Skeletal muscle tissue (tissue), 4 donors: ENCODE data around the gene SPIRE1. TPM values are rescaled to one million over a fixed set of nuclear protein-coding genes. Genes with fewer than 3 reads are reported as not detected.

Experiments used
- H3K27ac ChIP-seq: one replicate; pipeline ENCODE4 v1.7.0; 2013; ENCODE audit warnings: mild to moderate bottlenecking, low read depth, low read length, inconsistent platforms
- H3K27me3 ChIP-seq, 3 donors: one replicate each; pipeline ENCODE4 v1.7.0; 2013; ENCODE audit warnings: low read length in 3 of 3; ENCODE audit not compliant: control insufficient read depth in 3 of 3, insufficient read depth in 3 of 3
- H3K36me3 ChIP-seq, 3 donors: one replicate each; pipeline ENCODE4 v1.7.0; 2013; ENCODE audit warnings: low read length in 3 of 3; ENCODE audit not compliant: control insufficient read depth in 3 of 3, insufficient read depth in 3 of 3
- H3K4me1 ChIP-seq, 3 donors: one replicate each; pipeline ENCODE4 v1.7.0; 2013; ENCODE audit warnings: low read length in 3 of 3, mild to moderate bottlenecking in 3 of 3; ENCODE audit not compliant: control insufficient read depth in 3 of 3, insufficient read depth in 3 of 3
- H3K4me3 ChIP-seq, 3 donors: one replicate each; pipeline ENCODE4 v1.7.0; 2013; ENCODE audit warnings: low read length in 3 of 3
- H3K9ac ChIP-seq, 3 donors: one replicate each; pipeline ENCODE4 v1.7.0; 2013; ENCODE audit warnings: low read length in 3 of 3, mild to moderate bottlenecking in 3 of 3, moderate library complexity in 2 of 3, low read depth in 1 of 3
- H3K9me3 ChIP-seq, 3 donors: one replicate each; pipeline ENCODE4 v1.7.0; 2013; ENCODE audit warnings: low read length in 3 of 3; ENCODE audit not compliant: control insufficient read depth in 3 of 3
- total RNA-seq: library from RNA; depleted of rRNA; stranded (reverse); fragments of >200 nt; gene quantifications from one replicate; pipeline ENCODE4 v1.2.3, GENCODE V29; 2014
- donor health status: Osteomylitis.

SPIRE1 gene
- total RNA-seq, 1 donor from 2014 or later = 15.1 TPM

DNA sequence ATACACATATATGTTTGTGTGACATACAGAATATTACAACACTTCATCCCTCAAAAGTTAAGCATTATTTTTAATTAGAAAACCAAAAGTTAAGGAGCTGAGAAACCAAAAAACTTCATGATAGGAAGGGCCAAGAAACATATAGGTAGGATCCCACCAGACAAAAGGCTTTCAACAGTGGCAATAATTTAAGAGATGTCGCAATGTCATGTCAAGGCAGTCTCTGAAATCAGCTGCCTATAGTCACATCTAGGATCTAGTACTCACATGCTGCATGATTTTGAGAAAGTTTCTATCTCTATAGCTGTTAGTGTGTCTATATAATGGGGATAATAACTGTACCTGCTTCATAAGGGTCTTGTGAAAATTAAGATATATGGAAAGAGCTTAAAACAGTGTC is 72.7 kb downstream of the SPIRE1 start:
- Histone ChIP-seq H3K4me1 (no peaks in the 10 kb centered on the region), H3K9me3 (no peaks in the 10 kb centered on the region), H3K27ac (no peak overlapping the region), H3K27me3 (no peaks in the 10 kb centered on the region), H3K9ac (no peak overlapping the region), H3K4me3 (no peak overlapping the region), H3K36me3 (no peaks in the 10 kb centered on the region)

GRCh38 chr18:12580630-12581342 is 77.1 kb downstream of the SPIRE1 start:
- H3K36me3 ChIP-seq = no peaks in the 10 kb centered on the region
- no peaks in the 10 kb centered on the region for H3K27me3 ChIP-seq
- no peaks in the 10 kb centered on the region for H3K4me1 ChIP-seq
- no peak overlapping the region for H3K4me3 ChIP-seq
- H3K9ac ChIP-seq = no peak overlapping the region
- H3K27ac ChIP-seq = no peak overlapping the region
- H3K9me3 ChIP-seq = peaks cover 0 to 1% (median 0%) of the 10 kb centered on the region in 3 donors

DNA sequence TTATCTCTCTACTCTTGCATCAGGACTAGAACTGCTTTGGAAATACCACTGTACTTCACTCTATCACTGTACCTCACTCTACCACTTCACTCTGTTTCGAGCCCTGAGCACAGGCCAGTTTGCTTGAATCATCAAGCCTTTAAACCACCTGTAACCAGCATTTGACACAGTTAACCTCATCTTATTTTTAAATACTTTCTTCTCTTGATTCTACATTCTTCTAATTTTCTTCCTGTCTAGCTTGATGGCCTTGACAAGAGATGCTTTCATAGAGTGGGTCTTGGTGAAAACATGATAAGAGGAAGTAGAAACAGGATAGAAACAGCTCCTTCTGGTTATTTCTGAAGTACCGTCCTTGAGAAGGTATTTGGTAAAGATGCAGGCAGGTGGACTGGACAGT is 78.1 kb downstream of the SPIRE1 start:
- peaks cover 0 to 1% (median 0%) of the 10 kb centered on the region in 3 donors for H3K9me3 ChIP-seq
- no peak overlapping the region for H3K4me3 ChIP-seq
- H3K4me1 ChIP-seq = no peaks in the 10 kb centered on the region

DNA sequence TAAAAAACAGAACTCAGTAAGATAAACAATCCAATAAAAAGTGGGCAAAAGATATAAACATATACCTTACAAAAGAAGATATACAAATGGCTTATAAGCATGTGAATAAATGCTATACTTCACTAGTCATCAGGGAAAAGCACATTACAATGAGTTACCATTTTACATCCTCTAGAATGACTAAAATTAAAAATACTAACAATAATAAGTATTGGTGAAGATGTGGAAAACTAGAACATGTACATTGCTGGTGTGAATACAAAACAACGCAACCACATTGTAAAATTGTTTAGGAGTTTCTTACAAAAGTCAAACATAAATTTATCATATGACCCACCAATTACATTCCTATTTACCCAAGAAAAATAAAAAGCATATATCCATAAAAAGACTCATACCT is 80.1 kb downstream of the SPIRE1 start:
- Histone ChIP-seq H3K4me1 (no peaks in the 10 kb centered on the region), H3K4me3 (no peak overlapping the region), H3K27ac (no peak overlapping the region), H3K27me3 (no peaks in the 10 kb centered on the region), H3K9ac (no peak overlapping the region), H3K9me3 (peaks cover 0 to 1% (median 0%) of the 10 kb centered on the region in 3 donors), H3K36me3 (no peaks in the 10 kb centered on the region)

More for the DNA sequence above, 78.1 kb downstream of the SPIRE1 start:
- Histone ChIP-seq H3K27ac (no peak overlapping the region), H3K27me3 (no peaks in the 10 kb centered on the region), H3K9ac (no peak overlapping the region), H3K36me3 (no peaks in the 10 kb centered on the region)

- H3K27me3 ChIP-seq = no peaks in the 10 kb centered on the region
- H3K9me3 ChIP-seq = peaks cover 0 to 1% (median 0%) of the 10 kb centered on the region in 3 donors
- no peak overlapping the region for H3K4me3 ChIP-seq
- no peaks in the 10 kb centered on the region for H3K36me3 ChIP-seq
- H3K9ac ChIP-seq = no peak overlapping the region
- peaks cover 0 to 4% (median 4%) of the 10 kb centered on the region in 3 donors for H3K4me1 ChIP-seq
- no peak overlapping the region for H3K27ac ChIP-seq
Measured at GRCh38 chr18:12574494-12575185, 83.3 kb downstream of the SPIRE1 start.

DNA sequence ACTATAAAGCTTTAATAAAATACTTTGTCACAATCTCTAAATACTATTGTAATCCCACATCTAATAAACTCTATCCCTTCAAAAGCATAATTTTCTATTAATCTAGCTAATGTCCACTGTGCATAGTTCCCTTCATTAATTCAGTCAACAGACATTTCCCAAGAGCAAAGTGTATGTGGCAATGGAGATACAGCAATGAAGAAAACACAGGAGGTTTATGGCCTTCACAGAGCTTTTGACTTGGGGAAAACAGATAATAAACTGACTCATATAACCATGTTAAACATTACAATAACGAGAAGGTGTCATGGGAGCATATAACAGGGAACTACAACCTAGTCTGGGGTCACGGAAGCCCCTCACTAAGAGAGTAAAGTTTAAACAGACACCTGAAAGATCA is 86.3 kb downstream of the SPIRE1 start:
- Histone ChIP-seq H3K9me3 (no peaks in the 10 kb centered on the region), H3K4me1 (peaks cover 5 to 11% (median 7%) of the 10 kb centered on the region in 3 donors), H3K27me3 (no peaks in the 10 kb centered on the region), H3K36me3 (no peaks in the 10 kb centered on the region), H3K27ac (no peak overlapping the region), H3K9ac (no peak overlapping the region), H3K4me3 (no peak overlapping the region)

DNA sequence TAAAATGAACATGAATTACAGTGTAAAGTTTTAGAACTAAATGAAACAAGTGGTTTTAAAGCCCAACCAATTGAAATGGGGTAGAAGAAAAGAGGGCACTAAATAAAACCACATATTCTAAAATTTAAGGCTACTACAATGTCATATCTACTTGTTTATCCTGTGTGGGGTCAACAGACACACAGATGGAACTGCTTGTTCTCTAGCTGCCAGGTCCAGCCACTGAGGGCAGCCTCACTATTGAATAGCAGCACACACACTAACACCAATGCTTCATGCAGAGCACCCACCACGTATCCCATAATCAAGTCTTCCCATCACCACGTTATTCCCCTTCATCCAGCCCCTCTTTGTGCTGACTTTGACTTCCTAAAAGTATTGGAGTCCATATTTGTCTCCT is 88.1 kb downstream of the SPIRE1 start:
- H3K27me3 ChIP-seq = no peaks in the 10 kb centered on the region
- no peaks in the 10 kb centered on the region for H3K9me3 ChIP-seq
- H3K9ac ChIP-seq = no peak overlapping the region
- peaks cover 5 to 11% (median 7%) of the 10 kb centered on the region in 3 donors for H3K4me1 ChIP-seq
- H3K36me3 ChIP-seq = no peaks in the 10 kb centered on the region
- no peak overlapping the region for H3K27ac ChIP-seq
- H3K4me3 ChIP-seq = no peak overlapping the region

DNA sequence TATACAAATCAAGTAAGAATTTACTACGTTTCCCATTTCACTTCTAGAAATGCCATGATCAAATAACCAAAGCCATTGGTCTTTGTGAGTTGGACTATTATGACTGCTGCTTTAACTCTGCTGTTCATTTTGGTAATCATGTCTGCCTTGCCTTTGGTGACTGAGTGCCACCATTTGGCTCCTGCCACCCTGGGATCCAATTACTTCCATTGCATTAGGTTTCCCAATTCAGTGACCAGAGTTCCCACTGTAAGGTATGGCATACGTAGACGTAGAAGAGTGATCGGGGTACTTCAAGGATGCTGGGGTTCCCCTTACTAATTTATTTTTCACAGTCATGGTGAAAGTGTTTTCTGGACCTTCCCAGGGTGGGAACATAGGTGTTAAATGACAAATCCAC is 90.1 kb downstream of the SPIRE1 start:
- no peaks in the 10 kb centered on the region for H3K9me3 ChIP-seq

GRCh38 chr18:12564861-12565260 is 93.0 kb downstream of the SPIRE1 start:
- Histone ChIP-seq H3K4me1 (peaks cover 3 to 9% (median 5%) of the 10 kb centered on the region in 3 donors), H3K27ac (no peak overlapping the region), H3K36me3 (no peaks in the 10 kb centered on the region), H3K27me3 (no peaks in the 10 kb centered on the region), H3K4me3 (no peak overlapping the region), H3K9me3 (no peaks in the 10 kb centered on the region), H3K9ac (no peak overlapping the region)

More for the DNA sequence above, 90.1 kb downstream of the SPIRE1 start:
- Histone ChIP-seq H3K4me1 (peaks cover 5 to 11% (median 7%) of the 10 kb centered on the region in 3 donors), H3K36me3 (no peaks in the 10 kb centered on the region), H3K4me3 (no peak overlapping the region), H3K27ac (no peak overlapping the region), H3K27me3 (no peaks in the 10 kb centered on the region), H3K9ac (no peak overlapping the region)

DNA sequence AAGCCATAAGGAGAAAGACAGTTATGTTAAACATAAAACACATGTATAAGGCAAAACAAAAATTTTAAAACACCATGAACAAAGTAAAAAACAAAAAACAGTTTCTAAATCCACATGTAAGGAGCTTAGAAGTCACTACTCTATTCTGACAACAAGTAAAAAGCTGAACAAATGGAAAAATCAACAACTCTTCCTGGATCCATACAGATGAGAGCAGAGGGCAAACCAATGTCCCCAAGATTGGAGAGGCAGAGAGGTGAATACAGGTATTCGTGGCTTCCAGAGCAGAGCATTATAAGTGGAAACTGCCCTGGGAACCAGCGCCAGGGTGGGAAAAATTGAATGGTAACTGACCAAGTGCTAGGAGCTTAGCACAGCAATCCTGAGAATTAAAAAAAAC is 93.5 kb downstream of the SPIRE1 start:
- H3K9ac ChIP-seq = no peak overlapping the region
- peaks cover 3 to 7% (median 5%) of the 10 kb centered on the region in 3 donors for H3K4me1 ChIP-seq
- no peaks in the 10 kb centered on the region for H3K36me3 ChIP-seq
- no peaks in the 10 kb centered on the region for H3K27me3 ChIP-seq
- H3K27ac ChIP-seq = no peak overlapping the region
- H3K4me3 ChIP-seq = no peak overlapping the region
- no peaks in the 10 kb centered on the region for H3K9me3 ChIP-seq
